Measurements from ENCODE around the gene DLL3.

The DLL3 gene

DNA sequence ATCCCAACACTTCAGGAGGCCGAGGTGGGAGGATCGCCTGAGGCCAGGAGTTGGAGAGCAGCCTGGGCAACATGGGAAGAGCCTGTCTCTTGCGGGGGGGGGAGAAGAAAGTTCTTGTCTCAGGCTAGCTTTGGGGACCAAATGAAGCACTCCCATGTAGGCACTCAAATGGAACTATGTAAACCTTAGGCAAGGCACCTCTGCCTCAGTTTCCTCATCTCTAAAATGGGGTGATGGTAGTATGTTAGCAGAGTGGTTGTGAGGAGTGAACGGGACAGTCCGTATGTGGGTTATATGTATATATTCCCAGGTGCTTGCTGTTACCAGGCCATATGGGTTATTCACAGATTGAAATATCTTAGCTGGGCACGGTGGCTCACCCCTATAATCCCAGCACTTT is 6.5 kb upstream of the DLL3 start:
- TF ChIP-seq, protein P1, sequence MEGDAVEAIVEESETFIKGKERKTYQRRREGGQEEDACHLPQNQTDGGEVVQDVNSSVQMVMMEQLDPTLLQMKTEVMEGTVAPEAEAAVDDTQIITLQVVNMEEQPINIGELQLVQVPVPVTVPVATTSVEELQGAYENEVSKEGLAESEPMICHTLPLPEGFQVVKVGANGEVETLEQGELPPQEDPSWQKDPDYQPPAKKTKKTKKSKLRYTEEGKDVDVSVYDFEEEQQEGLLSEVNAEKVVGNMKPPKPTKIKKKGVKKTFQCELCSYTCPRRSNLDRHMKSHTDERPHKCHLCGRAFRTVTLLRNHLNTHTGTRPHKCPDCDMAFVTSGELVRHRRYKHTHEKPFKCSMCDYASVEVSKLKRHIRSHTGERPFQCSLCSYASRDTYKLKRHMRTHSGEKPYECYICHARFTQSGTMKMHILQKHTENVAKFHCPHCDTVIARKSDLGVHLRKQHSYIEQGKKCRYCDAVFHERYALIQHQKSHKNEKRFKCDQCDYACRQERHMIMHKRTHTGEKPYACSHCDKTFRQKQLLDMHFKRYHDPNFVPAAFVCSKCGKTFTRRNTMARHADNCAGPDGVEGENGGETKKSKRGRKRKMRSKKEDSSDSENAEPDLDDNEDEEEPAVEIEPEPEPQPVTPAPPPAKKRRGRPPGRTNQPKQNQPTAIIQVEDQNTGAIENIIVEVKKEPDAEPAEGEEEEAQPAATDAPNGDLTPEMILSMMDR (IDR thresholded peaks at IDR 0.05; ENCODE audit: low read depth, low read length) = no peak
- no peak for DNase-seq (ENCODE audit: extremely low read depth, low read depth)

DNA sequence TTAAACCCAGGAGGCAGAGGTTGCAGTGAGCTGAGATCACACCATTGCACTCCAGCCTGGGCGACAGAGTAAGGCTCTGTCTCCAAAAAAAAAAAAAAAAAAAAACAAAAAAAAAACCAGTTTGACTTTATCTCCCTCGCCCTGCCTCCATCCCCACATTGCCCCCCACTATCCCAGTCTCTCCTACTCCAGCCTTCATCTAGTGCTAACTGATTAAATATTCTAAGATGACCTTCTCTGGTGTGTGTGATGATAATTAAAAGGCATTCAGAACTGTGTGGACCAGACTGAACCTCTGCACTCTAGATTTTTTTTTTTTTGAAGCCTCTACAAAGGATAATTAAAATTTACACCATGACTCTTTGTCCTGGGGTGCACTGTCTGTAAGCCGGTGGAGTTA is 6.0 kb upstream of the DLL3 start:
- no peak for DNase-seq (ENCODE audit: extremely low read depth, low read depth)
- TF ChIP-seq, protein P1 (IDR thresholded peaks at IDR 0.05; ENCODE audit: low read depth, low read length) = no peak

DNA sequence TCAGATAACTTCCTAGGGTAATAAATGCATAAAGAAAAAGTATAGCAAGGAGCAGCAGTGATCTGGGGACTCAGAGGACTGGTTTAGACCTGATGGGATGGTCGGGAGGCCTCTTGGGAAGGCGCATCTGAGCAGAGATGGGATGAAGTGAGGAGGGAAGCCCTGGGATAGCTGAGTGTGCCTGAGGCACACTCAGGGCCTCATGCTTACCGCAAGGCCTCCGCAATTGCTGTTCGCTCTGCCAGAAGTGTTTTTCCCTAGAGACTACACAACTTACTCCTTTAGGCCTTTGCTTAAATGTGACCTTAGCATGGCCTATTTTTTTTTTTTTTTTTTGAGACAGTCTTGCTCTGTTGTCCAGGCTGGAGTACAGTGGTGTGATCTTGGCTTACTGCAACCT is 4.1 kb upstream of the DLL3 start:
- DNase-seq (ENCODE audit: extremely low read depth, low read depth) = no peak
- TF ChIP-seq, protein P1 (IDR thresholded peaks at IDR 0.05; ENCODE audit: low read depth, low read length) = no peak

DNA sequence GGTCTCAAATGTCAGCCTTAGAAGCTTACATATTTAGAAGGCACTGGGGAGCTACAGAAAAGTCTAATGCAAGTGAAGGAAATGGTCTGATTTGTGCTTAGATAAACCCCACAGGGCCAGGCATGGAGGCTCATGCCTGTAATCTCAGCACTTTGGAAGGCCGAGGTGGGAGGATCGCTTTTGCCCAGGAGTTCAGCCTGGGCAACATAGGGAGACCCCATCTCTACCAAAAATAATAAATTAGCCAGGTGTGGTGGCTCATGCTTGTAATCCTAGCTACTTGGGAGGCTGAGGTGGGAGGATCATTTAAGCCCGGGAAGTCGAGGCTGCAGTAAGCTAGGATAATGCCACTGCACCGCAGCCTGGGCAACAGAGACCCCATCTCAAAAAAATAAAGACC is 2.7 kb upstream of the DLL3 start:
- DNase-seq (ENCODE audit: extremely low read depth, low read depth) = no peak
- TF ChIP-seq, protein P1 (IDR thresholded peaks at IDR 0.05; ENCODE audit: low read depth, low read length) = no peak

DNA sequence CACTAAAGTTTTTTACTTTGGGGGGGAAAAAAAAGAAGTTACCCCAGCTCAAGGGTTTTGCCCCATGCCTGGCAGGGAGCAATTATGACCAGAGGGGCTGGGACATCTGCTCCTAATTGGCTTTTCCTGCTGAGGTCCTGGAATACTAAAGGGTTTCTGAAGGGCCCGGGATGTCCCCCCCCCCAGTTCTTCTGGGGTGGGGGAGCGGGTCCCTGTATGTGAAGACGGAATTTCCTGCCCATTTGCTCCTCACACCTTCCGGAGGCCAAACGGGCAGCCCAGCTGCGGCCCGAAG is 1.1 kb upstream of the DLL3 start:
- DNase-seq (ENCODE audit: extremely low read depth, low read depth) = no peak
- TF ChIP-seq, protein P1 (IDR thresholded peaks at IDR 0.05; ENCODE audit: low read depth, low read length) = no peak

DNA sequence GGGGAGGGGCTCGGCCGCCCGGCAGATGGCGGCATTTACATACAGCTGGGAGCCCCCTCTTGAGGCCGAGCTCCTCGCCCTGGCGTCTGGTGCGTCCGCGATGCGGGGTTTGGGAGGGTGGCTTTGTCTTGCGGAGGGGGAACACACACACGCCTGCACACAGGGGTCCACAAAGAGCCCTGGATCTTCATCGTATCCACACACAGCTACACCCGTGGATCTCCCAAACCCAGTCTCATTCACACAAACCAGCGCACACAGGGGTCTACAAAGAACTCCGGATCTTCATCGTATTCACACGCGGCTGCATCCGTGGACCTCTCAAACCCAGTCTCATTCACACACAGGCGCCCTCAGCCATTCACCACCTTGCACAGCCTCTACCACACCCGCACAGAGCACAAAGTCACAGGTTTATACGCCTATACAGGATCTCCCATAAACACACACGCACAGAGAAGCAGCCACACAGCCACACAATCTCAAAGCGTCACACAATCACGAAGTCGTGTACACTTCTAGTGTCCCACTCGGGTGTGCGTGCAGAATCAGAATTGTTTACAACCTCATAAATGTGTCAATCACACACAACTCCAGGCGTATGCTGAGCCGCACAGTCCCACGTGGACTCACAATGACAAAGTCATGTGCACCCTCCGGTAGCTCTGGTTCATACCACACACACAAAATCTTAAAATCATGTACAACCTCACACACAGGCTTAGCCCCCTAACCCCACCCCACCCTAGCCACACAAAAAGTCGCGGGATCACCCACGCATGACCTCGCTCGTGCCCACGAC is 550 bp upstream of the DLL3 start:
- TF ChIP-seq, protein P1 (IDR thresholded peaks at IDR 0.05; ENCODE audit: low read depth, low read length) = peak; percentile 45
- no peak for DNase-seq (ENCODE audit: extremely low read depth, low read depth)

DNA sequence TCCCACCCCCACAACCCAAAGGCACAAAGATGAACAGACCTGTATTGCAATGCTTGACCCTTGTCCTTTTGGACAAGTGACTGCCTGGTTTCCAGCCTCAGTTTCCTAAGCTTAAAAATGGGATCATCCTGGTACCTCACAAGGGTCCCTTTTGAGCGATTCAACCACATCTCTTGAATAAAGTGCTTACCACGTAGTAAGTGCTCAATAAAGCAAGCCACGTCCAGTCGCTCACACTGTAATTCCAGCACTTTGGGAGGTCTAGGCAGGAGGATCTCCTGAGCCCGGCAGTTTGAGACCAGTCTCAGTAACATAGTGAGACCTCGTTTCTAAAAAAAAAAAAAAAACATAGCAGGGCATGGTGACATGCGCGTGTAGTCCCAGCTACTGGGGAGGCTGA is 1.2 kb downstream of the DLL3 start:
- TF ChIP-seq, protein P1 (IDR thresholded peaks at IDR 0.05; ENCODE audit: low read depth, low read length) = no peak
- DNase-seq (ENCODE audit: extremely low read depth, low read depth) = no peak

Measured in AG09319 (cell line).